ENCODE measurements around the gene HARBI1. TPM values are rescaled to one million over a fixed set of nuclear protein-coding genes. Genes with fewer than 3 reads are reported as not detected.

HARBI1 gene
- polyA plus RNA-seq, 1 donor from 2014 or later = 9.5 TPM

DNA sequence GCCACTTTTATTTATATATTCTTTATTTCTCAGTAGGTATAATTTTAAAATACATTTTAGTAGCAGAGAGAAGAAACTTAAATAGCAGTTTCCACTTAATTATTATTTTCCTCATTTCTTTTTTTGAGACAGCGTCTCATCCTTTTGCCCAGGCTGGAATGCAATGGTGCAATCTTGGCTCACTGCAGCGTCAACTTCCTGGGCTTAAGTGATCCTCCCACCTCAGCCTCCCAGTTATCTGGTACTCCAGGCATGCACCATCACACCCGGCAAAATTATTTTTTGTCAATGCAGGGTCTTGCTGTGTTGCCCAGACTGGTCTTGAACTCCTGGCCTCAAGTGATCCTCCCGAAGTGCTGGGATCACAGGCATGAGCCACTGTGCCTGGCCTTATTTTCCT, 38.6 kb upstream of the HARBI1 start:
- Histone ChIP-seq H3F3A (ENCODE audit: insufficient read depth, low read length, poor library complexity, severe bottlenecking) (no peaks in the 10 kb centered on the region), H4K20me1 (ENCODE audit: insufficient read depth) (no peaks in the 10 kb centered on the region), H3K79me2 (replicated peaks; ENCODE audit: insufficient read depth, low read length) (no peaks in the 10 kb centered on the region), H2AFZ (ENCODE audit: low read depth, low read length) (no peak overlapping the region), H3K9me2 (ENCODE audit: insufficient read depth, low read length) (no peaks in the 10 kb centered on the region), H3K4me3 (ENCODE audit: low read length) (no peak overlapping the region), H3K27me3 (ENCODE audit: insufficient read depth, low read depth, low read length) (no peaks in the 10 kb centered on the region), H3K4me2 (ENCODE audit: low read length) (no peak overlapping the region), H3K9me3 (ENCODE audit: low read length) (no peaks in the 10 kb centered on the region), H3K27ac (ENCODE audit: low read length) (no peak overlapping the region), H3K36me3 (ENCODE audit: insufficient read depth, low read length) (no peaks in the 10 kb centered on the region), H3K9ac (ENCODE audit: low read length) (no peak overlapping the region)
- TF ChIP-seq, protein P1, sequence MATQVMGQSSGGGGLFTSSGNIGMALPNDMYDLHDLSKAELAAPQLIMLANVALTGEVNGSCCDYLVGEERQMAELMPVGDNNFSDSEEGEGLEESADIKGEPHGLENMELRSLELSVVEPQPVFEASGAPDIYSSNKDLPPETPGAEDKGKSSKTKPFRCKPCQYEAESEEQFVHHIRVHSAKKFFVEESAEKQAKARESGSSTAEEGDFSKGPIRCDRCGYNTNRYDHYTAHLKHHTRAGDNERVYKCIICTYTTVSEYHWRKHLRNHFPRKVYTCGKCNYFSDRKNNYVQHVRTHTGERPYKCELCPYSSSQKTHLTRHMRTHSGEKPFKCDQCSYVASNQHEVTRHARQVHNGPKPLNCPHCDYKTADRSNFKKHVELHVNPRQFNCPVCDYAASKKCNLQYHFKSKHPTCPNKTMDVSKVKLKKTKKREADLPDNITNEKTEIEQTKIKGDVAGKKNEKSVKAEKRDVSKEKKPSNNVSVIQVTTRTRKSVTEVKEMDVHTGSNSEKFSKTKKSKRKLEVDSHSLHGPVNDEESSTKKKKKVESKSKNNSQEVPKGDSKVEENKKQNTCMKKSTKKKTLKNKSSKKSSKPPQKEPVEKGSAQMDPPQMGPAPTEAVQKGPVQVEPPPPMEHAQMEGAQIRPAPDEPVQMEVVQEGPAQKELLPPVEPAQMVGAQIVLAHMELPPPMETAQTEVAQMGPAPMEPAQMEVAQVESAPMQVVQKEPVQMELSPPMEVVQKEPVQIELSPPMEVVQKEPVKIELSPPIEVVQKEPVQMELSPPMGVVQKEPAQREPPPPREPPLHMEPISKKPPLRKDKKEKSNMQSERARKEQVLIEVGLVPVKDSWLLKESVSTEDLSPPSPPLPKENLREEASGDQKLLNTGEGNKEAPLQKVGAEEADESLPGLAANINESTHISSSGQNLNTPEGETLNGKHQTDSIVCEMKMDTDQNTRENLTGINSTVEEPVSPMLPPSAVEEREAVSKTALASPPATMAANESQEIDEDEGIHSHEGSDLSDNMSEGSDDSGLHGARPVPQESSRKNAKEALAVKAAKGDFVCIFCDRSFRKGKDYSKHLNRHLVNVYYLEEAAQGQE (IDR thresholded peaks at IDR 0.05; ENCODE audit: borderline replicate concordance) = no peak
- TF ChIP-seq EZH2 (IDR thresholded peaks at IDR 0.05; ENCODE audit: borderline replicate concordance, insufficient read depth, low read length, poor library complexity, severe bottlenecking) (no peak), TAF1 (IDR thresholded peaks at IDR 0.05; ENCODE audit: low read depth) (no peak), SMC3 (conservative IDR thresholded peaks at IDR 0.05; ENCODE audit: poor library complexity) (no peak), EP300 (conservative IDR thresholded peaks at IDR 0.05; ENCODE audit: poor library complexity, severe bottlenecking) (no peak), RAD21 (conservative IDR thresholded peaks at IDR 0.05) (no peak), POLR2AphosphoS5 (IDR thresholded peaks at IDR 0.05) (no peak), MXI1 (conservative IDR thresholded peaks at IDR 0.05; ENCODE audit: poor library complexity, severe bottlenecking) (no peak)
- TF ChIP-seq, protein P2, sequence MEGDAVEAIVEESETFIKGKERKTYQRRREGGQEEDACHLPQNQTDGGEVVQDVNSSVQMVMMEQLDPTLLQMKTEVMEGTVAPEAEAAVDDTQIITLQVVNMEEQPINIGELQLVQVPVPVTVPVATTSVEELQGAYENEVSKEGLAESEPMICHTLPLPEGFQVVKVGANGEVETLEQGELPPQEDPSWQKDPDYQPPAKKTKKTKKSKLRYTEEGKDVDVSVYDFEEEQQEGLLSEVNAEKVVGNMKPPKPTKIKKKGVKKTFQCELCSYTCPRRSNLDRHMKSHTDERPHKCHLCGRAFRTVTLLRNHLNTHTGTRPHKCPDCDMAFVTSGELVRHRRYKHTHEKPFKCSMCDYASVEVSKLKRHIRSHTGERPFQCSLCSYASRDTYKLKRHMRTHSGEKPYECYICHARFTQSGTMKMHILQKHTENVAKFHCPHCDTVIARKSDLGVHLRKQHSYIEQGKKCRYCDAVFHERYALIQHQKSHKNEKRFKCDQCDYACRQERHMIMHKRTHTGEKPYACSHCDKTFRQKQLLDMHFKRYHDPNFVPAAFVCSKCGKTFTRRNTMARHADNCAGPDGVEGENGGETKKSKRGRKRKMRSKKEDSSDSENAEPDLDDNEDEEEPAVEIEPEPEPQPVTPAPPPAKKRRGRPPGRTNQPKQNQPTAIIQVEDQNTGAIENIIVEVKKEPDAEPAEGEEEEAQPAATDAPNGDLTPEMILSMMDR (IDR thresholded peaks at IDR 0.05; ENCODE audit: poor library complexity, severe bottlenecking) = no peak

DNA sequence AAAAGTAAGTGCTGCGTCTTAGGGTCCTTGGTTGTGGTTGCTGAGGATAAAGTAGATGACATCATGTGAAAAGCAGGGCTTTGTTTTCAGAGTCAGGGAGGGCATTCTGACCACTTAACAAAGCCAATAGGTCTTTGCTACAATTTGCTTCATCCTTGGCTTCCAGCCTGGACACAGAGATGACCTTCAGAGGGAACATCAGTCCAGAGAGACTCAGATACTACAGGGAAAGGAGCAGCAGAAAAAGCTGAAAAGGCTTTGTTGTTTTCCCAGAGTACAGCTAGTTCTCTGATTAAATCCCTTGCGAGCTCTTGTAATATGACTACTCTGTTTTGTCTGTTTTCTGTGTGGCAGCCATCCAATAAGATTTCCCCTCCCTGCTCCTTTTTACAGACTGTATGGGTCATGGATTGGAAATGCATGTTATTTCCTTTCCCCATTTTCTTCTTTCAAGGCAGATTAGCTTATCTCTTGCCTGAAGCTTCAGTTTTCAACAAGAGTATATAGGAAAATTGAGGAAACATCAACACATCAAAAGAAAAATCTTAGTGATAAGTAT, 32.2 kb upstream of the HARBI1 start:
- Histone ChIP-seq H3K9me3 (ENCODE audit: low read length) (no peaks in the 10 kb centered on the region), H3K9me2 (ENCODE audit: insufficient read depth, low read length) (no peaks in the 10 kb centered on the region), H3K36me3 (ENCODE audit: insufficient read depth, low read length) (peaks cover 5% of the 10 kb centered on the region), H3K79me2 (replicated peaks; ENCODE audit: insufficient read depth, low read length) (no peaks in the 10 kb centered on the region), H4K20me1 (ENCODE audit: insufficient read depth) (no peaks in the 10 kb centered on the region), H3K27me3 (ENCODE audit: insufficient read depth, low read depth, low read length) (no peaks in the 10 kb centered on the region), H3K9ac (ENCODE audit: low read length) (no peak overlapping the region), H3K4me3 (ENCODE audit: low read length) (no peak overlapping the region), H3F3A (ENCODE audit: insufficient read depth, low read length, poor library complexity, severe bottlenecking) (no peaks in the 10 kb centered on the region), H3K27ac (ENCODE audit: low read length) (no peak overlapping the region), H2AFZ (ENCODE audit: low read depth, low read length) (no peak overlapping the region), H3K4me2 (ENCODE audit: low read length) (no peak overlapping the region)
- TF ChIP-seq, protein P2 (IDR thresholded peaks at IDR 0.05; ENCODE audit: poor library complexity, severe bottlenecking) = no peak
- TF ChIP-seq POLR2AphosphoS5 (IDR thresholded peaks at IDR 0.05) (no peak), SMC3 (conservative IDR thresholded peaks at IDR 0.05; ENCODE audit: poor library complexity) (no peak), EP300 (conservative IDR thresholded peaks at IDR 0.05; ENCODE audit: poor library complexity, severe bottlenecking) (no peak), RAD21 (conservative IDR thresholded peaks at IDR 0.05) (no peak), MXI1 (conservative IDR thresholded peaks at IDR 0.05; ENCODE audit: poor library complexity, severe bottlenecking) (no peak), TAF1 (IDR thresholded peaks at IDR 0.05; ENCODE audit: low read depth) (no peak), EZH2 (IDR thresholded peaks at IDR 0.05; ENCODE audit: borderline replicate concordance, insufficient read depth, low read length, poor library complexity, severe bottlenecking) (no peak)
- TF ChIP-seq, protein P1 (IDR thresholded peaks at IDR 0.05; ENCODE audit: borderline replicate concordance) = no peak
